ENCODE results near the gene KRT75. TPM values are rescaled to one million over a fixed set of nuclear protein-coding genes. Genes with fewer than 3 reads are reported as not detected.
A peak's percentile ranks its signal among the peaks of the same experiment; 100 is the strongest.

The KRT75 gene
- total RNA-seq, 4 donors from 2014 or later: not detected

- Histone ChIP-seq H3K27ac (no peak overlapping the region), H3K9me3 (no peaks in the 10 kb centered on the region), H3K27me3 (no peaks in the 10 kb centered on the region), H3K36me3 (no peaks in the 10 kb centered on the region), H3K4me1 (no peaks in the 10 kb centered on the region), H3K4me3 (no peak overlapping the region)
- TF ChIP-seq POLR2A (IDR thresholded peaks at IDR 0.05) (no peak), CTCF (IDR thresholded peaks at IDR 0.05) (no peak)
- no peak for DNase-seq
Measured at GRCh38 chr12:52426034-52426433, 8.1 kb downstream of the KRT75 start.

- Histone ChIP-seq H3K4me3 (no peak overlapping the region), H3K36me3 (no peaks in the 10 kb centered on the region), H3K9me3 (no peaks in the 10 kb centered on the region), H3K27me3 (no peaks in the 10 kb centered on the region), H3K27ac (no peak overlapping the region), H3K4me1 (no peaks in the 10 kb centered on the region)
- no peak for TF ChIP-seq CTCF (IDR thresholded peaks at IDR 0.05)
- TF ChIP-seq POLR2A (IDR thresholded peaks at IDR 0.05): no peak
- DNase-seq: peak in 1 of 3 donors; percentile 13
Measured at GRCh38 chr12:52425466-52425865, 8.7 kb downstream of the KRT75 start.

- no peak overlapping the region for H3K4me3 ChIP-seq
- H3K4me1 ChIP-seq: no peaks in the 10 kb centered on the region
- H3K27me3 ChIP-seq: no peaks in the 10 kb centered on the region
- no peaks in the 10 kb centered on the region for H3K36me3 ChIP-seq
- H3K27ac ChIP-seq: peak overlapping the region in 1 of 4 donors; percentile 16
- TF ChIP-seq CTCF (IDR thresholded peaks at IDR 0.05): no peak
- TF ChIP-seq POLR2A (IDR thresholded peaks at IDR 0.05): no peak
- no peaks in the 10 kb centered on the region for H3K9me3 ChIP-seq
- peak in 1 of 3 donors; percentile 19 for DNase-seq
Measured at GRCh38 chr12:52423661-52424500, 10.3 kb downstream of the KRT75 start.

- Histone ChIP-seq H3K4me1 (no peaks in the 10 kb centered on the region), H3K36me3 (no peaks in the 10 kb centered on the region), H3K9me3 (no peaks in the 10 kb centered on the region), H3K4me3 (no peak overlapping the region), H3K27ac (peak overlapping the region in 1 of 4 donors; percentile 16), H3K27me3 (no peaks in the 10 kb centered on the region)
- TF ChIP-seq POLR2A (IDR thresholded peaks at IDR 0.05) (no peak), CTCF (IDR thresholded peaks at IDR 0.05) (no peak)
- no peak for DNase-seq
Measured at GRCh38 chr12:52423035-52423434, 11.1 kb downstream of the KRT75 start.

- Histone ChIP-seq H3K27ac (no peak overlapping the region), H3K27me3 (no peaks in the 10 kb centered on the region), H3K9me3 (no peaks in the 10 kb centered on the region), H3K4me1 (peaks cover 0 to 4% (median 0%) of the 10 kb centered on the region in 4 donors), H3K4me3 (no peak overlapping the region), H3K36me3 (no peaks in the 10 kb centered on the region)
- TF ChIP-seq CTCF (IDR thresholded peaks at IDR 0.05) (no peak), POLR2A (IDR thresholded peaks at IDR 0.05) (no peak)
- no peak for DNase-seq
Measured at GRCh38 chr12:52419656-52420055, 14.5 kb downstream of the KRT75 start.
